K562 (cell line): Measurements from ENCODE around the gene PBXIP1. TPM values are rescaled to one million over a fixed set of nuclear protein-coding genes. Genes with fewer than 3 reads are reported as not detected.

Experiments used
- ARID2 ChIP-seq: fragments of 450-650 bp; IDR thresholded peaks from 2 replicates; pipeline ENCODE4 v1.6.1; 2017; ENCODE audit warnings: antibody characterized with exemption, mild to moderate bottlenecking
- CCNT2 ChIP-seq: IDR thresholded peaks from 2 replicates; pipeline ENCODE4 v1.6.1; 2011; ENCODE audit warnings: borderline replicate concordance, low read depth, mild to moderate bottlenecking, moderate library complexity, mixed read lengths, low read length; ENCODE audit not compliant: insufficient read length; ENCODE audit errors: extremely low read depth
- CREB3L1 ChIP-seq: fragments of 450-650 bp; IDR thresholded peaks from 2 replicates; pipeline ENCODE4 v1.6.1; 2014; ENCODE audit warnings: low read depth, mild to moderate bottlenecking, moderate library complexity, borderline replicate concordance
- GABPA ChIP-seq: fragments of 200-800 bp; sonication (Bioruptor generic); conservative IDR thresholded peaks from 2 replicates; pipeline ENCODE4 v1.6.1; 2016; ENCODE audit warnings: low read depth, missing genetic modification characterization, missing compliant biosample characterization
- HDAC2 ChIP-seq: fragments of 450-650 bp; IDR thresholded peaks from 2 replicates; pipeline ENCODE4 v1.6.1; 2016; ENCODE audit warnings: mild to moderate bottlenecking
- IFI16 ChIP-seq: fragments of 250-450 bp; sonication (Bioruptor Pico); IDR thresholded peaks from 2 replicates; pipeline ENCODE4 v2.1.2; 2022; ENCODE audit warnings: mild to moderate bottlenecking, inconsistent platforms
- MAX ChIP-seq: sonication (generic); formaldehyde crosslinking; IDR thresholded peaks from 2 replicates; pipeline ENCODE4 v1.9.0; 2022; ENCODE audit warnings: mild to moderate bottlenecking, missing genetic modification reagents
- NBN ChIP-seq: fragments of 450-650 bp; IDR thresholded peaks from 2 replicates; pipeline ENCODE4 v1.6.1; 2016; ENCODE audit warnings: low read depth, mild to moderate bottlenecking
- POLR2AphosphoS2 ChIP-seq: IDR thresholded peaks from 2 replicates; pipeline ENCODE4 v1.6.1; 2012; ENCODE audit warnings: low read length, improper control_type of control experiment
- SAP30 ChIP-seq: fragments of 200-600 bp; sonication (generic); IDR thresholded peaks from 2 replicates; pipeline ENCODE4 v1.6.1; 2012; ENCODE audit warnings: borderline replicate concordance, low read depth, mild to moderate bottlenecking, moderate library complexity, low read length, control low read depth, inconsistent platforms; ENCODE audit not compliant: insufficient read depth, poor library complexity, severe bottlenecking
- SIRT6 ChIP-seq: IDR thresholded peaks from one replicate; pipeline ENCODE4 v1.6.1; 2012; ENCODE audit warnings: low read depth, mild to moderate bottlenecking, control low read depth, inconsistent platforms, low read length, moderate library complexity
- XRCC4 ChIP-seq: IDR thresholded peaks from one replicate; pipeline ENCODE4 v1.6.1; 2011; ENCODE audit not compliant: insufficient read depth, insufficient read length; ENCODE audit errors: extremely low read depth
- ZNF197 ChIP-seq: fragments of 200-800 bp; sonication (Bioruptor generic); IDR thresholded peaks from 2 replicates; pipeline ENCODE4 v1.6.1; 2016; ENCODE audit warnings: low read depth, missing genetic modification characterization, missing compliant biosample characterization
- polyA plus RNA-seq, 8 experiments: library from polyadenylated mRNA; depleted of rRNA in 4 of 8; stranded (reverse) in 5 of 8; unstranded in 3 of 8; fragments of >200 nt; fragmentation: Nextera tagmentation in 2 of 8; fragmentation: Illumina TruSeq in 1 of 8; extraction: Ambion mirVana in 2 of 8; extraction: Trizol in 1 of 8; gene quantifications; 2 replicates each; pipeline versions ENCODE4 v1.2.1 to v1.2.3, GENCODE V29; 2011 to 2014; ENCODE audit warnings: inconsistent platforms in 1 of 8, missing spikeins in 1 of 8
- total RNA-seq, 7 experiments: library from RNA; depleted of rRNA in 6 of 7; stranded (reverse); fragments of >200 nt in 6 of 7; fragmentation: Illumina TruSeq in 2 of 7; extraction: Trizol in 2 of 7; gene quantifications; 2 replicates each; pipeline versions ENCODE4 v1.2.1 to v1.2.3, GENCODE V29; 2011 to 2021; ENCODE audit warnings: low replicate concordance in 1 of 7
- TF ChIP-seq, protein P1 (sequence below): fragments of 250-450 bp; sonication (Bioruptor Pico); IDR thresholded peaks from 2 replicates; pipeline ENCODE4 v1.5.0; 2021
- TF ChIP-seq, protein P2 (sequence below): sonication (generic); formaldehyde crosslinking; IDR thresholded peaks from 2 replicates; pipeline ENCODE4 v1.8.0; 2023; ENCODE audit warnings: mild to moderate bottlenecking, missing genetic modification reagents
- TF ChIP-seq, protein P3 (sequence below): sonication (generic); formaldehyde crosslinking; IDR thresholded peaks from 2 replicates; pipeline ENCODE4 v1.8.1; 2023; ENCODE audit warnings: mild to moderate bottlenecking, missing genetic modification reagents, moderate library complexity
- TF ChIP-seq, protein P4 (sequence below), 2 experiments: fragments of 450-650 bp in 1 of 2; sonication (generic) in 1 of 2; formaldehyde crosslinking; conservative IDR thresholded peaks; 2 replicates each; pipeline versions ENCODE4 v1.4.0 to v1.8.1; 2020 to 2022; ENCODE audit warnings: mild to moderate bottlenecking in 1 of 2, missing genetic modification reagents in 1 of 2

Gene PBXIP1
- total and polyA plus RNA-seq, 9 of the 15 experiments (the other 6 are each of a cell fraction or from before 2014, with no cell fraction given): 0.13 to 8.3 (median 5.8) TPM

DNA sequence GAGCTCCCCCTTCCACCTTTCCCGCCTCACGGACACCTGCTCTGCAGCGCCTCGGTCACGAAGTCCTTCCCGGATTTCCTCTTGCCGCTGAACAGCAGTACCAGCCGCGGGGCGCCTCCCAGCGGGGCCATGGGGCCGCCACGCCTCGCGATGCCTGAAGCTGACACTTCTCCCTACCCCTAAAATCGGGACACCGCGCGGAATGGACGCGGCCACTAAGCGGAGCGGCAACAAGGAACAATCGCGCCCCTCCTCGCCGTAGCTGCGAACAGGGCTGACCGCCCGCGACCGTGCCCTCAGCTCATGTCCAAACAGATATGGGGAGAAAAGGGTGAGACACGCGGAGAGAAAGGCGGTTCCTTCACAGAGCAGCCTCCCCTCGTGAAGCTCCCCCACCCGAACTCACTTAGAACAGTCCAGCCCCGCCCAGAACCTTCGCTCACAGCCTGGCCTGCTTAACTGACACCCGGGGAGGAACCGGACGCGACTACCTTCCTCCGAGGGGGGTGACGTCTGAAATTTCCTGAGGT, 19.3 kb downstream of the PBXIP1 start, which contains the start of gene PMVK (continued):
- TF ChIP-seq CREB3L1 (peak; percentile 82), HDAC2 (peak; percentile 98), POLR2AphosphoS2 (no peak), SIRT6 (no peak), SAP30 (peak; percentile 41), ZNF197 (CRISPR knock-in tag) (peak; percentile 35; the same call in 1 of the 2 replicates), MAX (CRISPR knock-in tag) (peak; percentile 99), XRCC4 (no peak), NBN (peak; percentile 84), GABPA (peak; percentile 78), ARID2 (peak; percentile 58; the same call in 1 of the 2 replicates), IFI16 (no peak), CCNT2 (peak; percentile 78)
- TF ChIP-seq, protein P1, sequence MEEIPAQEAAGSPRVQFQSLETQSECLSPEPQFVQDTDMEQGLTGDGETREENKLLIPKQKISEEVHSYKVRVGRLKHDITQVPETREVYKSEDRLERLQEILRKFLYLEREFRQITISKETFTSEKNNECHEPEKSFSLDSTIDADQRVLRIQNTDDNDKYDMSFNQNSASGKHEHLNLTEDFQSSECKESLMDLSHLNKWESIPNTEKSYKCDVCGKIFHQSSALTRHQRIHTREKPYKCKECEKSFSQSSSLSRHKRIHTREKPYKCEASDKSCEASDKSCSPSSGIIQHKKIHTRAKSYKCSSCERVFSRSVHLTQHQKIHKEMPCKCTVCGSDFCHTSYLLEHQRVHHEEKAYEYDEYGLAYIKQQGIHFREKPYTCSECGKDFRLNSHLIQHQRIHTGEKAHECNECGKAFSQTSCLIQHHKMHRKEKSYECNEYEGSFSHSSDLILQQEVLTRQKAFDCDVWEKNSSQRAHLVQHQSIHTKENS (CRISPR knock-in tag): no peak
- TF ChIP-seq, protein P2, sequence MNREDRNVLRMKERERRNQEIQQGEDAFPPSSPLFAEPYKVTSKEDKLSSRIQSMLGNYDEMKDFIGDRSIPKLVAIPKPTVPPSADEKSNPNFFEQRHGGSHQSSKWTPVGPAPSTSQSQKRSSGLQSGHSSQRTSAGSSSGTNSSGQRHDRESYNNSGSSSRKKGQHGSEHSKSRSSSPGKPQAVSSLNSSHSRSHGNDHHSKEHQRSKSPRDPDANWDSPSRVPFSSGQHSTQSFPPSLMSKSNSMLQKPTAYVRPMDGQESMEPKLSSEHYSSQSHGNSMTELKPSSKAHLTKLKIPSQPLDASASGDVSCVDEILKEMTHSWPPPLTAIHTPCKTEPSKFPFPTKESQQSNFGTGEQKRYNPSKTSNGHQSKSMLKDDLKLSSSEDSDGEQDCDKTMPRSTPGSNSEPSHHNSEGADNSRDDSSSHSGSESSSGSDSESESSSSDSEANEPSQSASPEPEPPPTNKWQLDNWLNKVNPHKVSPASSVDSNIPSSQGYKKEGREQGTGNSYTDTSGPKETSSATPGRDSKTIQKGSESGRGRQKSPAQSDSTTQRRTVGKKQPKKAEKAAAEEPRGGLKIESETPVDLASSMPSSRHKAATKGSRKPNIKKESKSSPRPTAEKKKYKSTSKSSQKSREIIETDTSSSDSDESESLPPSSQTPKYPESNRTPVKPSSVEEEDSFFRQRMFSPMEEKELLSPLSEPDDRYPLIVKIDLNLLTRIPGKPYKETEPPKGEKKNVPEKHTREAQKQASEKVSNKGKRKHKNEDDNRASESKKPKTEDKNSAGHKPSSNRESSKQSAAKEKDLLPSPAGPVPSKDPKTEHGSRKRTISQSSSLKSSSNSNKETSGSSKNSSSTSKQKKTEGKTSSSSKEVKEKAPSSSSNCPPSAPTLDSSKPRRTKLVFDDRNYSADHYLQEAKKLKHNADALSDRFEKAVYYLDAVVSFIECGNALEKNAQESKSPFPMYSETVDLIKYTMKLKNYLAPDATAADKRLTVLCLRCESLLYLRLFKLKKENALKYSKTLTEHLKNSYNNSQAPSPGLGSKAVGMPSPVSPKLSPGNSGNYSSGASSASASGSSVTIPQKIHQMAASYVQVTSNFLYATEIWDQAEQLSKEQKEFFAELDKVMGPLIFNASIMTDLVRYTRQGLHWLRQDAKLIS (CRISPR knock-in tag): peak; percentile 75; the same call in 1 of the 2 replicates
- TF ChIP-seq, protein P3, sequence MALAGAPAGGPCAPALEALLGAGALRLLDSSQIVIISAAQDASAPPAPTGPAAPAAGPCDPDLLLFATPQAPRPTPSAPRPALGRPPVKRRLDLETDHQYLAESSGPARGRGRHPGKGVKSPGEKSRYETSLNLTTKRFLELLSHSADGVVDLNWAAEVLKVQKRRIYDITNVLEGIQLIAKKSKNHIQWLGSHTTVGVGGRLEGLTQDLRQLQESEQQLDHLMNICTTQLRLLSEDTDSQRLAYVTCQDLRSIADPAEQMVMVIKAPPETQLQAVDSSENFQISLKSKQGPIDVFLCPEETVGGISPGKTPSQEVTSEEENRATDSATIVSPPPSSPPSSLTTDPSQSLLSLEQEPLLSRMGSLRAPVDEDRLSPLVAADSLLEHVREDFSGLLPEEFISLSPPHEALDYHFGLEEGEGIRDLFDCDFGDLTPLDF (CRISPR knock-in tag): peak; percentile 76
- TF ChIP-seq, protein P4, sequence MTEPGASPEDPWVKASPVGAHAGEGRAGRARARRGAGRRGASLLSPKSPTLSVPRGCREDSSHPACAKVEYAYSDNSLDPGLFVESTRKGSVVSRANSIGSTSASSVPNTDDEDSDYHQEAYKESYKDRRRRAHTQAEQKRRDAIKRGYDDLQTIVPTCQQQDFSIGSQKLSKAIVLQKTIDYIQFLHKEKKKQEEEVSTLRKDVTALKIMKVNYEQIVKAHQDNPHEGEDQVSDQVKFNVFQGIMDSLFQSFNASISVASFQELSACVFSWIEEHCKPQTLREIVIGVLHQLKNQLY (CRISPR knock-in tag; conservative IDR thresholded peaks at IDR 0.05): 0 out of 4 replicates have a peak, but pooled peaks of 1 of the 2 experiments have one; percentile 83
